SJSA1 (cell line): ENCODE measurements around the gene PLXDC1. TPM values are rescaled to one million over a fixed set of nuclear protein-coding genes. Genes with fewer than 3 reads are reported as not detected.

Experiments used
- DNase-seq, 2 experiments: peaks; one replicate each; pipeline ENCODE4 v3.0.0-alpha.2; 2015 to 2020; ENCODE audit warnings: low spot score in 2 of 2, low read depth in 1 of 2
- H3K27ac ChIP-seq: fragments of 250-450 bp; sonication (Bioruptor Pico); 2 replicates; pipeline ENCODE4 v1.5.1; 2020; ENCODE audit warnings: mild to moderate bottlenecking, moderate library complexity
- H3K27me3 ChIP-seq: fragments of 250-450 bp; sonication (Bioruptor Pico); replicated peaks from 2 replicates; pipeline ENCODE4 v1.5.1; 2020; ENCODE audit warnings: mild to moderate bottlenecking, moderate library complexity
- H3K36me3 ChIP-seq: fragments of 250-450 bp; sonication (Bioruptor Pico); 2 replicates; pipeline ENCODE4 v1.5.1; 2020; ENCODE audit warnings: mild to moderate bottlenecking
- H3K4me1 ChIP-seq: fragments of 250-450 bp; sonication (Bioruptor Pico); replicated peaks from 2 replicates; pipeline ENCODE4 v1.6.1; 2021; ENCODE audit warnings: mild to moderate bottlenecking
- H3K4me3 ChIP-seq: fragments of 250-450 bp; sonication (Bioruptor Pico); 2 replicates; pipeline ENCODE4 v1.5.1; 2020; ENCODE audit warnings: mild to moderate bottlenecking
- H3K9me3 ChIP-seq: fragments of 250-450 bp; sonication (Bioruptor Pico); replicated peaks from 2 replicates; pipeline ENCODE4 v1.5.1; 2020; ENCODE audit warnings: mild to moderate bottlenecking
- total RNA-seq: library from RNA; depleted of rRNA; stranded (reverse); fragments of >200 nt; shearing (Covaris generic); gene quantifications from 2 replicates; pipeline ENCODE4 v1.2.3, GENCODE V29; 2014

PLXDC1 gene
- total RNA-seq, 1 experiment from 2014 or later: not detected

- H3K4me3 ChIP-seq: no peak overlapping the region
- H3K36me3 ChIP-seq: peaks cover 27% of the 10 kb centered on the region
- no peaks in the 10 kb centered on the region for H3K9me3 ChIP-seq
- no peaks in the 10 kb centered on the region for H3K27me3 ChIP-seq
- H3K27ac ChIP-seq: no peak overlapping the region
- no peak for DNase-seq
- peaks cover 9% of the 10 kb centered on the region; the same call in 1 of the 2 replicates for H3K4me1 ChIP-seq
Observed at GRCh38 chr17:39193346-39193745, 41.9 kb upstream of the PLXDC1 start.

GRCh38 chr17:39192901-39193300, 41.5 kb upstream of the PLXDC1 start:
- Histone ChIP-seq H3K36me3 (peaks cover 27% of the 10 kb centered on the region), H3K9me3 (no peaks in the 10 kb centered on the region), H3K27me3 (no peaks in the 10 kb centered on the region), H3K27ac (no peak overlapping the region), H3K4me3 (no peak overlapping the region), H3K4me1 (peaks cover 6% of the 10 kb centered on the region; the same call in 1 of the 2 replicates)
- no peak for DNase-seq

GRCh38 chr17:39191750-39192510, 40.5 kb upstream of the PLXDC1 start:
- peaks cover 3% of the 10 kb centered on the region; the same call in 1 of the 2 replicates for H3K4me1 ChIP-seq
- H3K36me3 ChIP-seq: peaks cover 35% of the 10 kb centered on the region
- H3K4me3 ChIP-seq: no peak overlapping the region
- H3K27me3 ChIP-seq: no peaks in the 10 kb centered on the region
- no peak for DNase-seq
- H3K27ac ChIP-seq: no peak overlapping the region
- no peaks in the 10 kb centered on the region for H3K9me3 ChIP-seq

- Histone ChIP-seq H3K36me3 (peaks cover 48% of the 10 kb centered on the region), H3K27me3 (no peaks in the 10 kb centered on the region), H3K4me3 (no peak overlapping the region), H3K27ac (no peak overlapping the region), H3K9me3 (no peaks in the 10 kb centered on the region), H3K4me1 (no peaks in the 10 kb centered on the region)
- DNase-seq: no peak
Observed at GRCh38 chr17:39187152-39187830, 35.9 kb upstream of the PLXDC1 start.

GRCh38 chr17:39186481-39187002, 35.1 kb upstream of the PLXDC1 start:
- no peaks in the 10 kb centered on the region for H3K9me3 ChIP-seq
- no peaks in the 10 kb centered on the region for H3K4me1 ChIP-seq
- H3K36me3 ChIP-seq: peaks cover 44% of the 10 kb centered on the region
- H3K27me3 ChIP-seq: no peaks in the 10 kb centered on the region
- H3K27ac ChIP-seq: no peak overlapping the region
- DNase-seq: no peak
- H3K4me3 ChIP-seq: no peak overlapping the region

- Histone ChIP-seq H3K4me1 (0 out of 2 replicates have a peak, but pooled peaks cover 1% of the 10 kb centered on the region), H3K4me3 (no peak overlapping the region), H3K36me3 (peaks cover 29% of the 10 kb centered on the region), H3K27me3 (no peaks in the 10 kb centered on the region), H3K27ac (no peak overlapping the region), H3K9me3 (no peaks in the 10 kb centered on the region)
- DNase-seq: no peak
Observed at GRCh38 chr17:39183720-39184119, 32.3 kb upstream of the PLXDC1 start.

GRCh38 chr17:39183045-39183444, 31.6 kb upstream of the PLXDC1 start:
- no peaks in the 10 kb centered on the region for H3K27me3 ChIP-seq
- H3K36me3 ChIP-seq: peaks cover 28% of the 10 kb centered on the region
- no peak for DNase-seq
- no peak overlapping the region for H3K4me3 ChIP-seq
- H3K4me1 ChIP-seq: 0 out of 2 replicates have a peak, but pooled peaks cover 3% of the 10 kb centered on the region
- no peaks in the 10 kb centered on the region for H3K9me3 ChIP-seq
- H3K27ac ChIP-seq: no peak overlapping the region

GRCh38 chr17:39181303-39181702, 29.9 kb upstream of the PLXDC1 start:
- Histone ChIP-seq H3K27ac (no peak overlapping the region), H3K27me3 (no peaks in the 10 kb centered on the region), H3K36me3 (peaks cover 27% of the 10 kb centered on the region), H3K4me3 (no peak overlapping the region), H3K9me3 (no peaks in the 10 kb centered on the region), H3K4me1 (0 out of 2 replicates have a peak, but pooled peaks cover 3% of the 10 kb centered on the region)
- DNase-seq: no peak

- DNase-seq: no peak
- peaks cover 24% of the 10 kb centered on the region for H3K36me3 ChIP-seq
- H3K27ac ChIP-seq: no peak overlapping the region
- no peaks in the 10 kb centered on the region for H3K27me3 ChIP-seq
- H3K4me3 ChIP-seq: no peak overlapping the region
- H3K4me1 ChIP-seq: 0 out of 2 replicates have a peak, but pooled peaks cover 9% of the 10 kb centered on the region
- no peaks in the 10 kb centered on the region for H3K9me3 ChIP-seq
Observed at GRCh38 chr17:39178536-39178935, 27.1 kb upstream of the PLXDC1 start.

GRCh38 chr17:39177256-39177655, 25.8 kb upstream of the PLXDC1 start:
- H3K4me1 ChIP-seq: 0 out of 2 replicates have a peak, but pooled peaks cover 9% of the 10 kb centered on the region
- H3K27ac ChIP-seq: no peak overlapping the region
- no peak for DNase-seq
- peaks cover 18% of the 10 kb centered on the region for H3K36me3 ChIP-seq
- H3K27me3 ChIP-seq: no peaks in the 10 kb centered on the region
- H3K4me3 ChIP-seq: no peak overlapping the region
- H3K9me3 ChIP-seq: no peaks in the 10 kb centered on the region

- peaks cover 15% of the 10 kb centered on the region for H3K36me3 ChIP-seq
- no peak for DNase-seq
- H3K27me3 ChIP-seq: no peaks in the 10 kb centered on the region
- H3K9me3 ChIP-seq: no peaks in the 10 kb centered on the region
- H3K4me1 ChIP-seq: 0 out of 2 replicates have a peak, but pooled peaks cover 9% of the 10 kb centered on the region
- no peak overlapping the region for H3K4me3 ChIP-seq
- no peak overlapping the region for H3K27ac ChIP-seq
Observed at GRCh38 chr17:39175695-39176093, 24.3 kb upstream of the PLXDC1 start.

- no peaks in the 10 kb centered on the region for H3K9me3 ChIP-seq
- DNase-seq: no peak
- no peak overlapping the region for H3K4me3 ChIP-seq
- no peaks in the 10 kb centered on the region for H3K27me3 ChIP-seq
- H3K4me1 ChIP-seq: 0 out of 2 replicates have a peak, but pooled peaks cover 9% of the 10 kb centered on the region
- H3K36me3 ChIP-seq: peaks cover 15% of the 10 kb centered on the region
- no peak overlapping the region for H3K27ac ChIP-seq
Observed at GRCh38 chr17:39174920-39175694, 23.7 kb upstream of the PLXDC1 start.

GRCh38 chr17:39173526-39174274, 22.3 kb upstream of the PLXDC1 start:
- H3K9me3 ChIP-seq: no peaks in the 10 kb centered on the region
- no peaks in the 10 kb centered on the region for H3K27me3 ChIP-seq
- DNase-seq: no peak
- H3K4me3 ChIP-seq: no peak overlapping the region
- H3K27ac ChIP-seq: no peak overlapping the region
- 0 out of 2 replicates have a peak, but pooled peaks cover 7% of the 10 kb centered on the region for H3K4me1 ChIP-seq
- peaks cover 15% of the 10 kb centered on the region for H3K36me3 ChIP-seq
